SKM-1 (cell line): ENCODE measurements around the gene C2.

Experiments
- DNase-seq: peaks from one replicate; lab custom pipeline; 2025; ENCODE audit not compliant: unreplicated experiment; lab: John Stamatoyannopoulos, UW

The C2 gene

DNA sequence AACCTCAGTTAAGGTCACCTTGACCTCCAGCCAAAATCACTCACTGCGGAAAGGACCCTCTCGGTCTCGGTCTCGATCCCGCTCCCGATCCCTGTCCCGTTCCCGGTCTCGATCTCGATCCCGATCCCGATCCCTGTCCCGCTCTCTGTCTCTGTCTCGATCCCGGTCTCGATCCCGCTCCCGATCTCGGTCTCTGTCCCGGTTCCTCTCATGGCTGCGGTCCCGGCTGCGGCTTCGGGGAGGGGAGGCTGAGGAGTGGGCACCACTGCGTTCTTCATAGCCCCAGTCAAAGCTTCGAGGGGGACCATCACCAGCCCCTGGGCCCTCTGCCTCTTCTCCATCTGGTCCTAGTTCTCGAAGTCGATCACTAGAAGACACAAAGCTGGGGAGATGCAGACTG lies 27.0 kb downstream of the C2 start:
- no peak for DNase-seq

- DNase-seq: no peak
Observed at GRCh38 chr6:31956796-31957195, 29.3 kb downstream of the C2 start.

DNA sequence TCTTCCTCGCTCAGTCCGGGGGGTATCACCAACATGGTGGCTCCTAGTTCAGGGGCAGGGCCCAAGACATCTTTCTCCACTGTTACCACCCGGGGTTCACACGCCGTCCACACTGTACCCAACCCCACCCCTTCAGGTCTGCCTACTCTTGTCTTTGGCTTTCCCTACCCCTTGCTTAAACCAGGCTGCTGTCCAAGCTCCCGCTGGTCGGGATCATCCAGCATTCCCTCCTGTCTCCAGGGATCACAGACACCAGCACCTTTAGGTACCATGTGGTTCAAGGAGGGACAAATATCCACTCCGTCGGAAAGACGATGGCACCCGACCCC lies 30.9 kb downstream of the C2 start:
- no peak for DNase-seq

DNA sequence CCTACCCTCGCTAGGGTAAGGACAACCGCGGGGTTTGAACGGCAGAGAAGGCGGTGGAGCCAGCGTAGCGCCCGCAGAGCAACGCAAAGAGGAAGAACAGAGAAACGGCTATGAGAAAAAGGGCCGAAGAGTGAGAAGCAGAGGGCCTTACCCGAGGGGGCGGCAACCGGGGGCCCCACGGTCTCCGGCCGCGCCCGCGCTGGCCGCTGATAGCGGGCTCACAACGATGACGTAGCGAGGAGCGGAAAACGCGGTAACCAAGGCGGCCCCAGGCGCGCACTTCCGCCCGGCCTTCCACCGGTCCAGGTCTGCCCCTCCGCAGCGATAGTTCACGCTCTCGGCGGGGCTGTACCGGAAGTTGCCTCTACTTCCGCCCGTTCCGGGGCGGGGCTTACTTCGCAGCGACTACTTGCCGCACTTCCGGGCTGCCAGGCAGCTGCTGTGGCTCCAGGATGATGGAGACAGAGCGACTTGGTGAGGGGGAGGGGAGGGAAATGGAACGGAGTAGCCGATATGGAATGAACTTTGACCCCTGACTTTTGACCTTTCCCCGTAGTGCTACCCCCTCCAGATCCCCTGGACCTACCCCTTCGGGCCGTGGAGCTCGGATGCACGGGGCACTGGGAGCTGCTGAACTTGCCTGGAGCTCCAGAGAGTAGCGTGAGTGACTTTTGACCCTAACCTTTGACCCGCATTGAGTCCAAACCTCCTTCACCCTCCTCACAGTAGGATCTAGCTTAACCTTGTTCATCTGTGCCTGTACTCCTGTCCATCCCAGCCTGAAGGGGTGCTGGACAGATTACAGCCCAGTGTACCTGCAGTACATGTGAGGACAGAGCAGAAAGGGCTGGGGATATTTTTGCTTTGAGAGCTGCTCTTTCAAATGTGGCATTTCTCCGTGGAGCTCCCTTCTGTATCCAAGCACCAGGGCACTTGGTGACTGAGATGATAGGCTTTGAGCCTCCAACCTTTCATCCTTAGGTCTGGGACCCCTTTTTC lies 31.5 kb downstream of the C2 start, which contains the start of the genes NELFE and SKIC2:
Gene NELFE (minus strand): TSS at position 231 of the 999 bp plus-strand sequence. CDS start 525 bp downstream, outside the sequence.
Gene SKIC2 (plus strand): TSS at position 435 of the 999 bp plus-strand sequence. CDS start 18 bp downstream, at position 453.
- peak; percentile 94 for DNase-seq

DNA sequence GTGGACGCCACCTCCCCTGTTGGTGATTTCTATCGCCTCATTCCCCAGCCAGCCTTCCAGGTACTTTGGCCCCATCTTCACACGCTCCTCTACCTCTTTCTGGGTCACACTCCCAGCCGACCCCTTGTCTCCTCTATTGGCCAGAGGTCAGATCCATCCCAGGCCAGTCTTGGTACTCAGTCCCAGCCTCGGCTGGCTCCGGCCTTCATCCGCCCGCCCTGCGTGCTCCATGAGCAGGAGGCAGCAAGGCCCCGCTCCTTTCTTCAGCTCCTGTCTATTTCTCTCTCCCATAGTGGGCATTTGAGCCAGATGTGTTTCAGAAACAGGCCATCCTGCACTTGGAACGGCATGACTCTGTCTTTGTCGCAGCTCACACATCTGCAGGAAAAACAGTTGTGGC lies 34.1 kb downstream of the C2 start:
- DNase-seq: no peak

- DNase-seq: no peak
Observed at GRCh38 chr6:31963921-31964320, 36.4 kb downstream of the C2 start.

DNA sequence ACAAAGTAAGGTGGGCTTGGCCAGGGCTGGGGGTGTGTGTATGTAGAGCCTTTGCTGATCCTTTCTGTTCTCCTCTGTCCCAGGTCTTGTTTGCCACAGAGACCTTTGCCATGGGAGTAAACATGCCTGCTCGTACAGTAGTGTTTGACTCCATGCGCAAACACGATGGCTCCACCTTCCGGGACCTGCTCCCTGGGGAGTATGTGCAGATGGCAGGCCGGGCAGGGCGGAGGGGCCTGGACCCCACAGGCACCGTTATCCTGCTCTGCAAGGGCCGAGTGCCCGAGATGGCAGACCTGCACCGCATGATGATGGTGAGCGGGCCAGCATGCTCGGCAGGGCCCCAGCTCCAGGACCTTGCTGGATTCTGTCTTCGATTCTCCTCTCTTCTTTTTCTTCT lies 38.2 kb downstream of the C2 start:
- no peak for DNase-seq

DNA sequence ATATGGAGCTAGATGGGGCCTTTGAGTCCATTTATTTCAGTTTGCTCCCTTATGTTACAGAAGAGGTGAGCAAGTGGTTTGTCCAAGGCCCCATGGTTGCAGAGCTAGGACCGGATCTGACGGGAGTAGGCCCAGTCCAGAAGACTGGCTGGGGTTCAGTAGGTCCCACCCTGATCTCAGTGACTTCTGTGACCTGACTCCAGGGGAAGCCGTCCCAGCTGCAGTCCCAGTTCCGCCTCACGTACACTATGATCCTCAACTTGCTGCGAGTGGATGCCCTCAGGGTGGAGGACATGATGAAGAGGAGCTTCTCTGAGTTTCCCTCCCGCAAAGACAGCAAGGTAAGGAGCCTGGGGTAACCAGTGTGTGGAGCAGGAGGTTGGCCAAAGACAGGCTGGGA lies 39.0 kb downstream of the C2 start:
- no peak for DNase-seq

- no peak for DNase-seq
Observed at GRCh38 chr6:31966997-31967925, 39.7 kb downstream of the C2 start.

DNA sequence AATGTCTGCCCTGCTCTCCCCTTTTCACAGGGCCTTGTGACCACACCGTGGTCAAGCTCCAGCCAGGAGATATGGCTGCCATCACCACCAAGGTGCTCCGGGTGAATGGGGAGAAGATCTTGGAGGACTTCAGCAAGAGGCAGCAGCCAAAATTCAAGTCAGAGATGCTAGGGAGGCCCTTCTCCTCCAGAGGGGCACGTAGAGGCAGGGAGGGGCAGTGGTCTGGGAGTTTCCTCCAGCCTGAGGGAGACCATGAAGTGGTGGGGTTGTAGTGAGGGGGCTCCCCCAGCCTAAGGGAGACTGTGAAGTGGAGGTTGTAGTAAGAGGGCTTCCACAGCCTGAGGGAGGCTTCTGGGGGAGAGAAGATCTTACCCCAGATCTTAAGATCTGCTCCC lies 40.4 kb downstream of the C2 start:
- no peak for DNase-seq

DNA sequence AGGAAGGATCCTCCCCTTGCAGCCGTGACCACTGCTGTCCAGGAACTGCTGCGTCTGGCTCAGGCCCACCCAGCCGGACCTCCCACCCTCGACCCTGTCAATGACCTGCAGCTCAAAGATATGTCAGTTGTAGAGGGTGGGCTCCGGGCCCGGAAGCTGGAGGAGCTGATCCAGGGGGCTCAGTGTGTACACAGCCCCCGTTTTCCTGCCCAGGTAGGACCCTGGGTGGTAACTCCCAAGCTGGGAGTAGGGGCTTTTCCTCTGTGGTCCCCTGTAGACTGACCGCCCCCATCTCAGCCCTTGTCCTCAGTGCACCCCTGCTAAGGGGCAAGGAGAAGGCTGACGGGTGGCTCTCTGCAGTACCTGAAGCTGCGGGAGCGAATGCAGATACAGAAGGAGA lies 40.8 kb downstream of the C2 start:
- no peak for DNase-seq

DNA sequence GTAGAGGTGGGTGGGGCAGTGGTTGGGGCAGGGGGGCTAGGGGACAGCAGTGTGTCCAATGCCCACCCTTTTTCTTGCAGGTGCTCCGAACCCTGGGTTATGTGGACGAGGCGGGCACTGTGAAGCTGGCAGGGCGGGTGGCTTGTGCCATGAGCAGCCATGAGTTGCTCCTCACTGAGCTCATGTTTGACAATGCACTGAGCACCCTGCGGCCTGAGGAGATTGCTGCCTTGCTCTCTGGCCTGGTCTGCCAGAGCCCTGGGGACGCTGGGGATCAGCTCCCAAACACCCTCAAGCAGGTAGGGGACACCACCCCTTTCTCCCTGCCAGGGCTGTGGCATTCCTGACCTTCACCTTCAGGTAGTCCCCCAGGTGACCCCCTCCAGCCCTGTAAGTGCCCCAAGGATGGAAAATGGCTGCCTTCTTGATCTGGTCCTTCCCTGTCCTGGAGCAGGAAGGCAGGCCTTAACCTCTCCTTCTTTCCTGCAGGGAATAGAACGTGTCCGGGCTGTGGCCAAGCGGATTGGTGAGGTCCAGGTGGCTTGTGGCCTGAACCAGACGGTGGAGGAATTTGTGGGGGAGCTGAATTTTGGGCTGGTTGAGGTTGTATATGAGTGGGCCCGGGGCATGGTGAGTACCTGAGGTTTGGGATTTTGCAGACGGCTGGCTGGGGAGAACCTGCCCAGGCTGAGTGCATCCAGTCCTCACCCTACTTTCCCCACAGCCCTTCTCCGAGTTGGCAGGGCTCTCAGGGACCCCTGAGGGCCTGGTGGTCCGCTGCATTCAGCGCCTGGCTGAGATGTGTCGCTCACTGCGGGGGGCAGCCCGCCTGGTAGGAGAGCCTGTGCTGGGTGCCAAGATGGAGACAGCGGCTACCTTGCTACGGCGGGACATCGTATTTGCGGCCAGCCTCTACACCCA lies 41.5 kb downstream of the C2 start:
- no peak for DNase-seq

- no peak for DNase-seq
Observed at GRCh38 chr6:31969712-31970603, 42.4 kb downstream of the C2 start.

- no peak for DNase-seq
Observed at GRCh38 chr6:31970604-31971271, 43.2 kb downstream of the C2 start.

DNA sequence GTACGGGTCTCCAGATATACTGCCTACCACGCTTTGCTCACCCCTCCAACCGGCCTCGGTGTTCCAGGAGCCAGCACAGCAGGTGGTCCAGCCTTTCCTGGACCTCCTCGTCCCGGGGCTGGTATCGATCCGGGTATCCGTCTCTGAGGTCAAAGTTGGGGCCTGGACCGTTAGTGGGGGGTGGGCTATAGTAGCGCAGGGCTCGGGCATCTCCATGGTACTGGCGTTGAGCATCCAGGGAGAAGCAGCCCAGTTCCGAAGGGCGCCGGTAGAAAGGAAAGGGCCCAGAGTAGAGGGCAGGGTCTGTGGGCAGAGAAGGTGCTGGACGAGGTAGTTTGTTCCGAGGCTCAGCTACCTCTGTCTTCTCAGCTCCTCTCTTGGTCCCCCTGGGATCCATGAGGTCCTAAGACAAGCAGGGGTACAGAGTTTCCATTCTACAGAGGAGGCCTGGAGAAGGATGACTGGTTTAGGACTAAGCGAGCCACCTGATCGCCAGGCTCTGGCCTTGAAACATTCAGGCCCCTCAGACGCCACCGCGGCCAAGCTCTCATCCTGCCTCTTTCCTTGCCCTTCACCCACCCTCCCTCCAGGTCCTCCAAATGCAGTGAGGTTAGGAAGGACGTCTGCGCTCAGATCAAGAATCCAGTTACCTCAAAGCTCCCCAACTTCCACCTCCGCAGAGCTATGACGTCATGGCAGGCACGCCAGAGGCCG lies 43.9 kb downstream of the C2 start:
- DNase-seq: no peak

DNA sequence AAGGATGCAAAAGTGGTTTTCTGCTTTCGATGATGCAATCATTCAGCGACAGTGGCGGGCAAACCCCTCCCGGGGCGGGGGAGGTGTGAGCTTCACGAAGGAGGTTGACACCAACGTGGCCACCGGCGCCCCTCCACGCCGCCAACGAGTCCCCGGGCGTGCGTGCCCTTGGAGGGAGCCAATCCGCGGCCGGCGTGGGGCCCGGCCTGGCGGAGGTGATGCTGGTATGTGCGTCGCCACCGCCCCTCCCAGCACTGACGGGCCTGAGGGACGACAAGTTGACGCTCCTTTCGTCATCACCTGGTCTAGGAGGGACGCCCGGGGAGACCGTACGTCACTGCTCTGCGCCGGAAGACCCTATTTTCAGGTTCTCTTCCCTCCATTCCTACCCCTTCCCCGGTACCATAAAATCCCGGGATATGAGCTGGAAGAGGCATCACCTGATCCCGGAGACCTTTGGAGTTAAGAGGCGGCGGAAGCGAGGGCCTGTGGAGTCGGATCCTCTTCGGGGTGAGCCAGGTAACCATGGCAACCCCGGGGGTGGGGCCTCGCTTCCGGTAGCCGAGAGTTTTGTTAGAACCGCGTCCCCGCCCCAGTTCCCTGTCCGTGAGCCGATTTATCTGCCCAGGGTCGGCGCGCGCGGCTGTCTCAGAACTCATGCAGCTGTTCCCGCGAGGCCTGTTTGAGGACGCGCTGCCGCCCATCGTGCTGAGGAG lies 44.6 kb downstream of the C2 start, which contains the start of gene DXO:
Gene DXO (minus strand): TSS at position 146 of the 716 bp plus-strand sequence. CDS start 463 bp downstream, outside the sequence.
- DNase-seq: peak; percentile 98

DNA sequence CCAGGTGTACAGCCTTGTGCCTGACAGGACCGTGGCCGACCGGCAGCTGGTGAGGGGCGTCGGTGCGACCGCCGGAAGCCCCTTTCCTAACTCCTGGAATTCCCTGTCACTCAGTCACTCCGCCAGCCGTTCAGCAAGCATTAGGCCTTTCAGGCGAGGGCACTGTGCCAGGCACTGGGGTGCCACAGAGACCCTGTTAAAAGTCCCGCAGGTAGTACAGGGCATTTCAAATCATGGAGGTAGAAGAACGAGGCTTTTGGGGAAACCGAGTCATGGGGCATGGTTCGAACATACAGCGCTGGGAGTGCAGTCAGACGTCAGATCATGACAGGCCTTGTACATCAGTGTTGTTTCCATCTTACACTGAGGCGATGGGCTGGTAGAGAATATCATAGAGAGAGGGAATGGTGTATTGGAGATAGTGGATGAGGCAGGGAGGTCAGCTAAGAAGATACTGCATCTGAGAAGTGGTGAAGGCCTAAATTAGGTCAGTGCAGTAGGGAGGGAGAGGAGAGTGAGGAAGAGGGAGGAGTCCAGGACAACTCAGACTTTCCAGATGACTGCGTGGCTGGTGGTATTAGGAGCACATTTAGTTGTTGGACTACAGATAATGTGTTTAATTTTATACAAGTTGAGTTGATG lies 45.3 kb downstream of the C2 start:
- DNase-seq: no peak
